Coronary artery (tissue), 2 donors: ENCODE results near the gene CFI.

Experiments used
- DNase-seq: peaks from one replicate; pipeline ENCODE4 v3.0.0-alpha.2; 2017; ENCODE audit warnings: low spot score
- H3K27ac ChIP-seq, 2 donors: fragments of 200-600 bp; sonication (generic); one replicate each; pipeline ENCODE4 v1.5.1; 2016 to 2019
- H3K4me3 ChIP-seq: fragments of 200-600 bp; sonication (generic); 2 replicates; pipeline ENCODE4 v1.5.1; 2016; ENCODE audit warnings: mild to moderate bottlenecking, moderate library complexity
- CTCF ChIP-seq: fragments of 200-600 bp; sonication (generic); IDR thresholded peaks from one replicate; pipeline ENCODE4 v1.5.1; 2019; ENCODE audit warnings: antibody characterized with exemption

CFI gene

DNA sequence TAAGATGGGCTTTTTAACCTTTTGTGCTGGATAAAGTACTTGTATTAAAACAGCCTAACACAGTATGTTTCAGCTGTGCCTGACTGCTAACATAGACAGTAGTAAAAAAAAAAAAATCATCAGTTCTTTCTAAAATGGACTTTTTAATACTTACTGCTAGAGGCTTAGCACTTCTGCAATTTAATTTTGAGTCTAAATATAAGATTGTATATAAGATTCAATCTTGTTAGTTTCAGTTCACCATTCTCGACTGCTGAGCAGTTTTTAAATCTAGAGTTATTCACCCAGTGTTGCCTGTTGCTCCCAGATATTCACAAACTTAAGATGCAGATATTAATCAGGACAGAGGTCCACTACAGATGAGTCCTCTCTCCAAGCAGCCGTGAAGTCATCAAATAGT, 78.7 kb downstream of the CFI start:
- Histone ChIP-seq H3K4me3 (no peak overlapping the region), H3K27ac (no peak overlapping the region)
- TF ChIP-seq CTCF: no peak
- no peak for DNase-seq

- no peak for TF ChIP-seq CTCF
- DNase-seq: no peak
- H3K27ac ChIP-seq: no peak overlapping the region
- no peak overlapping the region for H3K4me3 ChIP-seq
Observed at GRCh38 chr4:109722357-109722756, 79.4 kb downstream of the CFI start.

GRCh38 chr4:109721033-109721432, 80.8 kb downstream of the CFI start:
- TF ChIP-seq CTCF: no peak
- Histone ChIP-seq H3K4me3 (no peak overlapping the region), H3K27ac (no peak overlapping the region)
- no peak for DNase-seq

GRCh38 chr4:109719604-109720003, 82.2 kb downstream of the CFI start:
- H3K4me3 ChIP-seq: no peak overlapping the region
- no peak for TF ChIP-seq CTCF
- DNase-seq: no peak
- H3K27ac ChIP-seq: no peak overlapping the region

GRCh38 chr4:109718759-109719158, 83.0 kb downstream of the CFI start:
- Histone ChIP-seq H3K27ac (no peak overlapping the region), H3K4me3 (no peak overlapping the region)
- no peak for DNase-seq
- no peak for TF ChIP-seq CTCF

DNA sequence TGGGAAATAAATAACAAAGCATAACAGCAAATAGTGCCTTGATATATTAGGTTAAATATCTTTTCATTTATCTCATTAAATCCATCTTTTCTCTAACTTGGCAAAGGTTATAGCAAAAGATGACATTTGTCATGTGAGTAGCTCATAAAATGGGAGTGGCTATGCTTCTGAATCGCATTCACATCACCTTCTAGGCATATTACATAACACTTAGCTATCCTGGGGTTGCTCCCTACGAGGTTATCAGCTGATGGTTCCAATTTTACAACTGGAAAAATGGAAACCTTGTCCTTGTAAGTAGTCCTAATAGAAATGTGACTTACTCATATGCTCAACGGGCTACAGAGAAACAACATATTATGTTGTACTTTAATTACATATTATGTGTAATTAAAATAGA, 88.3 kb downstream of the CFI start:
- Histone ChIP-seq H3K27ac (no peak overlapping the region), H3K4me3 (no peak overlapping the region)
- DNase-seq: no peak
- no peak for TF ChIP-seq CTCF

DNA sequence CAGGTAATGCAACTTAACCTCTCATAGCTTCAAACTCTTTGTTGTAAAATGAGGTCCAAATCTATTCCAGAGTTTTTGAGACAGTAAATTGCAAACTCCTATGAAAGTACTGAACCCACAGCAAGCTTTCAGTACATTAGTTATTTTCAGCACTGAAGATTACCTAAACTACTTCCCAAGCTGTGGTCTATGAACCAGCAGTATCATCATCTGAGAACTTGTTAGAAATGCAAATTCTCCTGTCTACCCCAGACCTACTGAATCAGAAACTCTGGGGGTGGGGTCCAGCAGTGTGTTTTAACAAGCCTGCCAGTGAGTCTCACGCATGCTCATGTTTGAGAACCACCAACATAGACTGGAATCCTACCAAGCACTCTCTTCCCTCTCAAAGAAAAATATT, 92.8 kb downstream of the CFI start:
- no peak overlapping the region for H3K27ac ChIP-seq
- no peak for TF ChIP-seq CTCF
- no peak for DNase-seq
- no peak overlapping the region for H3K4me3 ChIP-seq
